T-helper 1 cell treated with Interleukin-12 subunit alpha and Interleukin-12 subunit beta and Interleukin-4 antibody, amounts not matched to agents 30 ng/mL and 1 ng/mL, for 36 hours (primary cell): ENCODE data around the gene PGA5. TPM values are rescaled to one million over a fixed set of nuclear protein-coding genes. Genes with fewer than 3 reads are reported as not detected.

ENCODE experiments used
- intact Hi-C: fragments of 100-400 bp; cut with micrococcal nuclease; formaldehyde crosslinking; loops from one replicate; pipeline ENCODE4 v1.15.1; 2024
- total RNA-seq: library from RNA; stranded (reverse); gene quantifications from 2 replicates; pipeline ENCODE4 v1.2.3, GENCODE V29; 2022

PGA5 gene
- total RNA-seq, 1 donor from 2014 or later = not detected

DNA sequence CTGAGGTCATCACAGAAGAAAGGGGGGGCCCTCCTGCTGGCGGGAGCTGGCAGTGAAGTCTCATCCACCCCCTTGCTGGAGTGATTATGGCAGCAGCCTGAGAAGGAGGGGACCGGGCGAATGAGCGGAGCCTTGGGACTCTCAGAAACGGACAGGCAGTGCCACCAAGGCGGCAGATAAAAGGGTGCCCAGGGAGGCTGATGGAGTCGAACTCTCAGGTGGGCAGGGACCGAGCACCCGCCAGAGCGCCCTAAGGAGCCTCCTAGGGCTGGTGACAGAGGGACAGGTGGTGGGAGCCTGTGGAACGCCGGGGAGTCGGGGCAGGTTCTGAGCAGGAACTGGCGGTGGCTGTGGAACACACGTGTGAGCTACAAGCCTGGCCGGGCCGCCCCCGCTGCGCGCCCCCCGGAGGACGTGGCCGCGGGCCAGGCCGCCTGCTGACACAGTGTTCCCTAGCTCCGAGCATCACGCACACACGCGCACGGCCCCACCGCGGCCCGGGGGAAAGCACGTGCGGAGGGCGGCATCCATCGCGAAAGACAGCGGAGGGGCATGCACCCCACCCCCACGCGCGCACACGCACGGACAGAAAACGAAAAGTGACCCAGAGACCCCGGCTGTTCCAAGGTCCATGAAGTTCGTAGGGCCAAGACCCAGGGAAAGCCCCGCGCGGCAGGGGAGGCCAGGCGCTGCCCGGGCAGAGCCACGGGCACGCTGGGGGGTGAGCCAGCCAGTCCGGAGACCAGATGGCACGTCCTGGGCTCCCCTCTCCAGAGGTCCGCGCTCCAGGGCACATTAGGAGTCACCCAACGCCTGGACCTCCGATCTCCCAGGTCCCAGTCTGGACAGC lies 53.1 kb downstream of the PGA5 start:
- intact Hi-C loops = loop anchor here (1.0 to 10.0 kb wide), 6 partner anchors 23 to 459 kb away; partner anchors contain the start of genes DDB1, TKFC and VPS37C

DNA sequence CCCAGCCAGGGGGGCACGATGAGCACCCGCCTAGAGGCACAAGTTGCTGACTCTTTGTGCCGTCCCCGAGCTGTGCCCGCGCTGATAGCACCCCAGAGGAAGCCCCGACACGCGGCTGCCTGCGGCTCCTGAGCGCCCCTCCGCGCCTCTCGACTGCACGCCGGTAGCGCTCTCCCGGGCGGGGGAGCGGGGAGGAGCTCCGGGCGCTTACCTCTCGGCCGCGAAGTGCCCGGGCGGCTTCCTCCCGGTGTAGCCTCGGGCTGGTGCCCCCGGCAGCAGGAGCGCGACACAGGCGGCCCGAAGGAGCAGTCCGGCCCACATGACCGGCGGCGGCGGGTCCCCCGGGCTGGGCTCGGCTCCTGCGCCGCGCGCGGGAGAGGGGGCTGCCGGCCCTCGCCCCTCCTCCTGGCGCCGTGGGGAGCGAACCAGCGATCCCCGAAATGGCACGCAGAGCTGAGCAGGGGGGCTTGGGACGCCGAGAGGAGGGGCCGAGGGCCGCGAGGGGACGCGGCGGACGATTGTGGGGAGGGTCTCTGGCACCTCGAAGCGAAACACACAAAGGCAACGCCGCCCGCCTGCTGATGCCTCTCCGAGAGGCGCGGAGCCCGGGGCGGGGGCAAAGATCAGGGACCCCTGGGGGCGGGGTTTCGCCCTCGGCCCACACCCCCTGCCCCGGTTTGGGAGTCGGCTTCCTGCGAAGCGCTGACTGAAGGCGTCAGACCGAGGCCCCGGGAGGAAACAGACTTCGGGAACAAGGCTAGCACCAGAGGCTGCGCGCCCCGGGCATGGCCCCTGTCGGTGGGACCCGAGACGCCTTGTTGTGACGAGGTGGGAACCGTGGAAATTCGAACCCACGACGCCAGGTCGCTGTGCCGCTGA lies 54.0 kb downstream of the PGA5 start, which contains the start of gene VWCE:
Gene VWCE (minus strand): TSS at position 600 of the 879 bp plus-strand sequence. CDS start 279 bp downstream, at position 321.
- intact Hi-C loops = loop anchor here (1.0 to 10.0 kb wide), 6 partner anchors 24 to 460 kb away; partner anchors contain the start of genes DDB1, TKFC and VPS37C

DNA sequence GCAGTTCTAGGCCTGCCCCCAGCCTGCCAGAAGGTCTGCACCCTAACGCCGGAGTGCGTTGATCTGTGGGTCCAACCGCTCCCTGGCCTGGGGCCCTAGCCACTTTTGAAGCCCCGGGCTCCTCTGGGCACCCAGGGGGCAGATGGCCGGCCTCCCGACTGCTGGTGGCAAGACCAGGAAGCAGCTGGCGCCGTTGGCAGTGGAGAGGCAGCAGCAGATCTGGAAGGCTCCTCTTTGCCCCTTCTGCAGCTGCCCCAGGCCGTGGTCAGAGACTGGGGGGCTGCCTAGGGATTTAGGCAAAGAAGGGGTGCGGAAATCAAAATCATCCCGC lies 54.6 kb downstream of the PGA5 start:
- intact Hi-C loops = loop anchor here (2.0 to 10.0 kb wide), 4 partner anchors 25 to 461 kb away; partner anchors contain the start of gene VPS37C

DNA sequence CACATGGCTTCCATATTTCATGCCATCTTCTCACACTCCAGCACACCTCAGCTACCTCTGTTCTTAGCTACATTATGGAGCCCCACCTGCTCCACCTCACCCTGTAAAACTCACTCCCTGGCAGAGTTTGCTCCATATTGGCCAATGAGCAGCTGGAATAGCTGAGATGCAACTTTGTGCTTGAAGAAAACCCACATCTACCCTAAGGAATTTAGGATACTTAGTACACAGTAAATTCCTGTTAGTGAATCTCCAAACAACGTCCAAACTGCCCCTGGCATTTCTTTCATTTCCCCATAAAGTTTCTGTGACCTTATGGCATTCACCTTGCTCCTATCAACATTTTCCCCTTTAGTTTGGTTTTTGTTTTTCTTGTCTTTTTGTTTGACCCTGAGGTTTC lies 56.4 kb downstream of the PGA5 start:
- intact Hi-C loops = loop anchor here (10.0 kb wide), 2 partner anchors 273 to 463 kb away; no protein-coding TSS in a partner anchor

DNA sequence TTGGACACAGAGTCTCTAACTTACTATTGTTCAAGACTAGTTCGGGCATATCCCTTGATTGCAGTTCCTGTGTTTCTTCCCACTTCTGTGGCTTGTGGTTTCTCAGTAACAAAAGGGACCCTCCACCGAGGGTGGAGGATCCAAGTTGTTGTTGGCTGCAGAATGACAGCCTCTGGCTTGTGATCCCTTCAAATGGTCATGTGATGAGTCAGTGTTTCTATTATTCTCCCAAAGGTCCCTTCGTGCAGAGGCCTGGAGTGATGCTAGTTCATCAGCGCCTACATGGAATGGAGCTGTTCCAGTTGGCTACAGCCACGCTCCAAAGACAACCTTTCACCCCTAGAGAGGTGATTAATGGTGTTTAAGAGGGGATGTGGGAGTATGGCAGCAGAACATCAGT lies 56.8 kb downstream of the PGA5 start:
- intact Hi-C loops = loop anchor here (10.0 kb wide), 2 partner anchors 273 to 463 kb away; no protein-coding TSS in a partner anchor

DNA sequence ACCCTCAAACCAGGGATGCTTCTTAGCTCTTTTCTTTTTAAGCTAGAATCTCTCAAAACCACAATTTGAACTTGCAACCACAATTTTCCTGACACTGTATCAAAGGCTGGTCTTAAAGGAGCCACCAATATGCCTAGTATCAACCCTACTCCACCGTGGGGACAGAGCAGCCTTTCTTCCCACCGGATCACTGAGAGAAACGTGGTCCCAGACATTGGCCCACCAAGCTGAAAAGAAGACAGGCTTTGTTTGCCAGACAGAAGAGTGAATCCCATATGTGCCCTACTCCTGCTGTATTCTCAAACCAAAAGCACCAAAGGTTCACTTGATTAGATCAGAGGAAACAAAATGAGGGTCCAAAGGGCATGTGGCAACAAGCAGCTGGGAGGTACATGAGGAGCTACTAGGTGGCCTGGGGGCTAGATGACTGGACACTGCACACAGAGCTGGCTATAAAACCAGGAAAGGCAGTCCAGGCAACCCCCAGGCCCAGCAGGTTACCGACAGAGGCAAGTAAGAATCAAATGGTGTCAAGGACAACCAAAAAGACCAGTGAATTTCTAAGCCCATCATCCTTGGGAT lies 57.8 kb downstream of the PGA5 start:
- intact Hi-C loops = loop anchor here (10.0 kb wide), 2 partner anchors 274 to 464 kb away; no protein-coding TSS in a partner anchor

Other genes with a start within 250 kb of the PGA5 start
- 308 and 311 TPM in 2 replicates for gene CD5, start 138.7 kb upstream of the PGA5 start, total RNA-seq
- 7.4 and 8.3 TPM in 2 replicates for gene VPS37C, start 79.7 kb upstream of the PGA5 start, total RNA-seq
- gene PGA3, start 37.7 kb upstream of the PGA5 start, total RNA-seq = not detected in 2 replicates
- gene PGA4, start 18.8 kb upstream of the PGA5 start, total RNA-seq = not detected in 2 replicates
- 5.5 and 6.3 TPM in 2 replicates for gene VWCE, start 54.1 kb downstream of the PGA5 start, total RNA-seq
- 225 and 243 TPM in 2 replicates for gene DDB1, start 91.9 kb downstream of the PGA5 start, total RNA-seq
- 32.6 and 33.3 TPM in 2 replicates for gene TKFC, start 92.1 kb downstream of the PGA5 start, total RNA-seq
- gene CYB561A3, start 120.7 kb downstream of the PGA5 start, total RNA-seq = 38.9 and 40.0 TPM in 2 replicates
- gene TMEM138, start 121.2 kb downstream of the PGA5 start, total RNA-seq = 64.6 and 71.3 TPM in 2 replicates
- gene TMEM216, start 151.4 kb downstream of the PGA5 start, total RNA-seq = 11.0 and 12.9 TPM in 2 replicates
- gene CPSF7, start 188.8 kb downstream of the PGA5 start, total RNA-seq = 115 and 119 TPM in 2 replicates
- gene SDHAF2, start 188.9 kb downstream of the PGA5 start, total RNA-seq = 52.9 and 53.0 TPM in 2 replicates